Right cardiac atrium (tissue), 5 donors: ENCODE measurements around the gene NIPSNAP2. TPM values are rescaled to one million over a fixed set of nuclear protein-coding genes. Genes with fewer than 3 reads are reported as not detected.
A peak's percentile ranks its signal among the peaks of the same experiment; 100 is the strongest.
"Not testable (repeated sequence)": the region's sequence is repeated elsewhere in the genome, so short reads cannot be mapped to it uniquely, and the experiment has no call there.

Source experiments
- ATAC-seq, 2 donors: fragments of 200-7000 bp; cut with Tn5 transposase; one replicate each; pipeline versions ENCODE4 v1.8.0 to v1.9.1; 2020; ENCODE audit warnings: moderate library complexity in 2 of 2, mild to moderate bottlenecking in 1 of 2
- DNase-seq, 3 donors: peaks; one replicate each; pipeline ENCODE4 v3.0.0-alpha.2; 2020
- H3K27ac ChIP-seq: one replicate; pipeline ENCODE4 v1.5.1; 2013; ENCODE audit warnings: mild to moderate bottlenecking, low read length, control low read depth, moderate library complexity
- H3K27me3 ChIP-seq: one replicate; pipeline ENCODE4 v1.6.1; 2013; ENCODE audit not compliant: control insufficient read depth, insufficient read depth
- H3K4me1 ChIP-seq: one replicate; pipeline ENCODE4 v1.6.1; 2013; ENCODE audit warnings: low read length; ENCODE audit not compliant: control insufficient read depth, insufficient read depth
- H3K4me3 ChIP-seq: one replicate; pipeline ENCODE4 v1.5.1; 2013; ENCODE audit warnings: low read length, control low read depth
- H3K9me3 ChIP-seq: one replicate; pipeline ENCODE4 v1.6.1; 2013; ENCODE audit warnings: low read length; ENCODE audit not compliant: control insufficient read depth
- WGBS: extraction: QIAGEN DNeasy Blood & Tissue Kit; methylation state at CpG from one replicate; pipeline ENCODE4 v1.1.7; 2013; 5-methylcytosine and 5-hydroxymethylcytosine counted together
- intact Hi-C, 4 donors: fragments of 100-400 bp; cut with DNase I; formaldehyde crosslinking; loops; one replicate each; pipeline versions ENCODE4 v1.11.0 to v1.14.0; 2022 to 2023
- polyA plus RNA-seq: library from polyadenylated mRNA; stranded (reverse); fragments of 200-250 nt; gene quantifications from one replicate; pipeline ENCODE4 v1.2.3, GENCODE V29; 2013
- total RNA-seq, 4 donors: library from RNA; stranded (reverse); fragmentation: NEBNext Ultra II Directional; extraction: Animal tissue kit (Norgen Biotek cat#: 25700); gene quantifications; one replicate each; pipeline ENCODE4 v1.2.1, GENCODE V29; 2021
- donor health status: healthy with polysubstance abuse.
- donor health status: DM: no; HTN: yes; CAD: no.
- donor health status: DM: no; HTN: no; CAD: no.
- donor health status: DM: no; HTN: yes; CAD: no; lungs with severe emphysema.
- donor health status: DM: yes; HTN: yes; CAD: no.

The NIPSNAP2 gene
- total and polyA plus RNA-seq, 5 donors: 209 to 280 (median 247) TPM

DNA sequence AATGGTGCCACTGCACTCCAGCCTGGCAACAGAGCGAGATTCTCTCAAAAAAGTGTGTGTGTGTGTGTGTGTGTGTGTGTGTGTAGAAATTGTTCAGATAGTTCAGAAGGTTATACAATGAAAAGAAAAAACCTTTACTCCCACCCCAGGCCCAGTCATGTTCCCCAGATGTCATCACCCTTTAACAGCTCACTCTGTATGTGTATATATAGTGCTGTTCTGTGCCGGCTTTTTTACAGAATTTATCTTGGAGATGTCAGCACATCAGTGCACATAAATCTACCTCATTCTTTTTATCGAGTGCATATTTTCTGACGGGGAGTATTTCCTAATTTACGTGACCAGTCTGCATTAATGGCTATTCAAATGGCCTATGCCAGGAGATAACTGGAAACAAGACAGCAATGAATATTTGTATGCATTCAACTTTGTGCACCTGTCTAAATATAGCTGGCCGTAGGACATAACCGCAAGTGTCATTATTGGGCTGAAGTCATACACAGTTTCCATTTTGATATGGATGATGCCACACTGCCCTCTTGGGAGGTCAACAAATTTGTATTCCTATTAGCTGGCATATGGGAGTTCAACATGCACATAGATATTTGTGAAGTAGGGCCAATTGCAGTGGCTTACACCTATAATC is 11.7 kb downstream of the NIPSNAP2 start:
- Histone ChIP-seq H3K9me3 (no peaks in the 10 kb centered on the region), H3K27ac (peak overlapping the region; percentile 95), H3K4me1 (peaks cover 4% of the 10 kb centered on the region), H3K27me3 (no peaks in the 10 kb centered on the region), H3K4me3 (no peak overlapping the region)
- ATAC-seq (peak; percentile 72 to 75), DNase-seq (no peak)
- WGBS: 59% methylated on average over 7 of the region's 7 CpGs
- intact Hi-C loops: no loop called here

DNA sequence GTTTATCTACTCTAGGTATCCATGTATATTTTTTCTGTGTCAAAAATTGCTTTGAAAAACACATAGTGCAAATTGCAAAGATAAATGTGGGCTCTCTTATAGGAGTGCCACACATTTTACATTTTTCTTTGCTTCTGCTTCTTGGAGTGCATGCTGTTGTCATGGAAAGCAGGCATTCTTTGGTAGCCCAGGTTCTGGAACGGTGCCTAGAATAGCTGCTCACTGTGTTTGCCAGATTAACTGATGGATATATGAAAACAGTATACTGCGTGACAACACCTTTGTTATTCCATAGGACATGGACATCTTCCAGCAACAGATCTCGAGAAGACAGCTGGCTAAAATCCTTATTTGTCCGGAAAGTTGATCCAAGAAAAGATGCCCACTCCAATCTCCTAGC is 13.4 kb downstream of the NIPSNAP2 start:
- no peaks in the 10 kb centered on the region for H3K27me3 ChIP-seq
- 49% methylated on average over 4 of the region's 4 CpGs for WGBS
- H3K4me1 ChIP-seq: peaks cover 4% of the 10 kb centered on the region
- intact Hi-C loops: no loop called here
- DNase-seq: no peak
- ATAC-seq: peak in 1 of 2 donors; percentile 36
- H3K27ac ChIP-seq: no peak overlapping the region
- H3K4me3 ChIP-seq: no peak overlapping the region
- H3K9me3 ChIP-seq: no peaks in the 10 kb centered on the region

- Histone ChIP-seq H3K9me3 (no peaks in the 10 kb centered on the region), H3K27ac (no peak overlapping the region), H3K4me3 (no peak overlapping the region), H3K4me1 (peaks cover 4% of the 10 kb centered on the region), H3K27me3 (no peaks in the 10 kb centered on the region)
- WGBS: 87% methylated on average over 3 of the region's 3 CpGs
- intact Hi-C loops: no loop called here
- no peak for ATAC-seq
- no peak for DNase-seq
These were observed 15.9 kb downstream of the NIPSNAP2 start for GRCh38 chr7:55980266-55980665.

DNA sequence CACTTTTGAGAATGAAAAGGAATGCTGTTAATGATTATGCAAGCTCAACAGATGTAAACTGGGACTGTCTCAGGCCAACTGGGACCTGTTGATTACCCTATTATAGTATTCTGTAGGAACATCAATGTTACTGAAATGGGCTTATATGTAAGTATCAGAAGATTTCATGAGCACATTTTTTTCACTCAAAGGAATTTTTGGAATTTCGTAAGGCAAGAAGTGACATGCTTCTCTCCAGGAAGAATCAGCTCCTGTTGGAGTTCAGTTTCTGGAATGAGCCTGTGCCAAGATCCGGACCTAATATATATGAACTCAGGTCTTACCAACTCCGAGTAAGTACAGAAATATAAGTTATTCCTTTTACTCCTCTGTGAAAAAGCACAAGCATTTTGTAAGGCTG is 19.2 kb downstream of the NIPSNAP2 start:
- WGBS: 83% methylated on average over 3 of the region's 3 CpGs
- Histone ChIP-seq H3K4me3 (no peak overlapping the region), H3K4me1 (no peaks in the 10 kb centered on the region), H3K27me3 (no peaks in the 10 kb centered on the region), H3K27ac (no peak overlapping the region), H3K9me3 (no peaks in the 10 kb centered on the region)
- intact Hi-C loops: no loop called here
- ATAC-seq: no peak
- no peak for DNase-seq

DNA sequence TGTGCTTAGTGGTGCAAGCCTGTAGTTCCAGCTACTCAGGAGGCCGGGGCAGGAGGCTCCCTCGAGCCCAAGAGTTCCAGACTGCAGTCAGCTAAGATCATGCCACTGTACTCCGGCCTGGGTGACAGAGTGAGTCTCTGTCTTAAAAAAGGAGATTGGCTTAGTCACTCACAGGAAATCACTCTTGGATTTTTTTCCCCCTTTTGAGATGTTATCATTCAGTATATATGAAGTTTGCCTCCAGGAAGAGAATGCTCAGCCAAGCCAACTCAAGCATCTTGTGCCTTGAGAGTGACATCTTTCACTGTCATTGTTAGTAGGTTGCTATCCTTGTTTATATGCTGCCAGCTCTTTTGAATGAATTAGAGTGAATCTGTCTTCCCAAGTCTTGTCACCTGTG is 28.0 kb downstream of the NIPSNAP2 start:
- H3K27ac ChIP-seq: no peak overlapping the region
- WGBS: 92% methylated on average over 3 of the region's 3 CpGs
- no peaks in the 10 kb centered on the region for H3K4me1 ChIP-seq
- intact Hi-C loops: no loop called here
- no peak for ATAC-seq
- H3K27me3 ChIP-seq: no peaks in the 10 kb centered on the region
- H3K4me3 ChIP-seq: no peak overlapping the region
- DNase-seq: no peak
- no peaks in the 10 kb centered on the region for H3K9me3 ChIP-seq

DNA sequence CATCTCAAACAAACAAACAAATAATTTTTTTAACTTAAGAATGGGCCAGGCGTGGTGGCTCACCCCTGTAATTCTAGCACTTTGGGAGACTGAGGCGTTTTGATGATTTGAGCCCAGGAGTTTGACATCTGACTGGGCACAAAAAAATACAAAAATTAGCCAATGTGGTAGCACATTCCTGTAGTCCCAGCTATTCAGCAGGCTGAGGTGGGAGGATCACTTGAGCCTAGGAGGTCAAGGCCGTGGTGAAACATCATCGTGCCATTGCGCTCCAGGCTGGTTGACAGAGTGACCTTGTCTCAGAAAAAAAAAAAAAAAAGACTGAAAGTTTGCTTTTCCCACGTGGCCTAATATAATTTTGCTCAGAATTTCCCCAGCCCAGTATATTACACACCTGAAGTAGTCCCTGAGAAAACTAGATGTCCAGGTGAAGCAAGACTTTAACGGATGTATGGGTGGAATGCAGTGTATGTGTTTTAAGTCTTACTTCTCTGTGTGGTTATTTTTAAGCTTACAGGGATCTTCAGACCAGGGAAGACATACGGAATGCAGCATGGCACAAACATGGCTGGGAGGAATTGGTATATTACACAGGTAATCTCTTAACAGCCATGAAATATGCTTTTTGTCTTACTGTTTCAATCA is 32.6 kb downstream of the NIPSNAP2 start:
- no peaks in the 10 kb centered on the region for H3K4me1 ChIP-seq
- intact Hi-C loops: no loop called here
- no peak for ATAC-seq
- H3K27ac ChIP-seq: no peak overlapping the region
- H3K4me3 ChIP-seq: no peak overlapping the region
- DNase-seq: no peak
- H3K9me3 ChIP-seq: no peaks in the 10 kb centered on the region
- WGBS: 89% methylated on average over 8 of the region's 8 CpGs
- H3K27me3 ChIP-seq: no peaks in the 10 kb centered on the region

- no peak overlapping the region for H3K27ac ChIP-seq
- intact Hi-C loops: loop anchor here in 1 of 4 donors (10.0 kb wide), 1 partner anchor 71 kb away; no protein-coding TSS in a partner anchor
- no peaks in the 10 kb centered on the region for H3K4me1 ChIP-seq
- no peaks in the 10 kb centered on the region for H3K9me3 ChIP-seq
- WGBS: 84% methylated on average over 4 of the region's 4 CpGs
- H3K4me3 ChIP-seq: no peak overlapping the region
- no peaks in the 10 kb centered on the region for H3K27me3 ChIP-seq
- ATAC-seq (no peak), DNase-seq (no peak)
These were observed 39.4 kb downstream of the NIPSNAP2 start for GRCh38 chr7:56003749-56004148.

DNA sequence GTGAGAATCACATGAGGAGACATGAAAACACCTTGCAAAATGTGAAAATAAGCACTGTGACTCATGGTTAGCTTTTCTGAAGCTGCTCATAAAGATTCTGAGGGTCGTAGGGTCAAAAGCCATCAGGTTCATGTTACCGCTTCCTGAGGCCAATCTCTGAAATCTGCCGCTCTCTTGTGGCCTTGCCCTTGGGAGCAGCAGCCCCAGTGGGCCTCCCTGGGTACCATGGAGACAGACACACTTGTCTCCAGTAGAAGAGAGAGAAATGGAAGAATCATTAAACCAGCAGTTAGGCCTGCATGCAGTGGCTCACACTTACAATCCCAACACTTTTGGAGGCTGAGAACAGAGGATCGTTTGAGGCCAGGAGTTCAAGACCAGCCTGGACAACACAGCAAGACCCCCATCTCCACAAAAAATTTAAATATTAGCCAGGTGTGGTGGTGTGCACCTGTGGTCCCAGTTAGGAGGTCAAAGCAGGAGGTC is 42.8 kb downstream of the NIPSNAP2 start:
- no peak for DNase-seq
- H3K4me3 ChIP-seq: no peak overlapping the region
- WGBS: 88% methylated on average over 4 of the region's 4 CpGs
- no peaks in the 10 kb centered on the region for H3K4me1 ChIP-seq
- intact Hi-C loops: loop anchor here in 3 of 4 donors (5.0 to 10.0 kb wide), 3 partner anchors 65 to 70 kb away; no protein-coding TSS in a partner anchor
- H3K27ac ChIP-seq: no peak overlapping the region
- ATAC-seq: no peak
- no peaks in the 10 kb centered on the region for H3K27me3 ChIP-seq
- H3K9me3 ChIP-seq: no peaks in the 10 kb centered on the region

DNA sequence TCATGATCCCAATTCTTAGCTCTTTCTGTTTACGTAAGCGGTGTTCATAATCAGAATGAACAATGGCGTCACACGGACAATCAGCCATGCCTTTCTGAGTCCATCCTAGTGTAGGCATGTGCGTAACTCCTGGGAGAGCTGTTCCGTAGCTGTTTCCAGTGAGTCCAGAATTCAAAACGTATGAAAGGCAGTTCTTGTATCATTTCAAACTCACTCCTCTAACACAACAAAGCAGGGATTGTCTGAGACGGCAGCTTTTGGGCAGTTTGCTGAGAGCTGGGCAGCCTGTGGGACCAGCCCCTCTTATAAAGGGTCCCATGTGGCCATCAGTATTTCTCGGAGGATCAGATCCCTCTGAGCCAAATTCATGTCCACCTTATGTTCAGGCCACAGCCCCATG is 43.5 kb downstream of the NIPSNAP2 start:
- H3K4me3 ChIP-seq: no peak overlapping the region
- H3K27me3 ChIP-seq: no peaks in the 10 kb centered on the region
- 63% methylated on average over 9 of the region's 9 CpGs for WGBS
- ATAC-seq (no peak), DNase-seq (no peak)
- no peak overlapping the region for H3K27ac ChIP-seq
- H3K4me1 ChIP-seq: no peaks in the 10 kb centered on the region
- intact Hi-C loops: loop anchor here in 3 of 4 donors (5.0 to 10.0 kb wide), 3 partner anchors 64 to 69 kb away; no protein-coding TSS in a partner anchor
- no peaks in the 10 kb centered on the region for H3K9me3 ChIP-seq

- intact Hi-C loops: loop anchor here in 3 of 4 donors (5.0 to 10.0 kb wide), 3 partner anchors 63 to 68 kb away; no protein-coding TSS in a partner anchor
- Histone ChIP-seq H3K27ac (no peak overlapping the region), H3K9me3 (no peaks in the 10 kb centered on the region), H3K4me1 (no peaks in the 10 kb centered on the region), H3K4me3 (no peak overlapping the region), H3K27me3 (no peaks in the 10 kb centered on the region)
- ATAC-seq: peak; percentile 44 to 56
- no peak for DNase-seq
- 68% methylated on average over 7 of the region's 7 CpGs for WGBS
These were observed 45.3 kb downstream of the NIPSNAP2 start for GRCh38 chr7:56009695-56010094.

DNA sequence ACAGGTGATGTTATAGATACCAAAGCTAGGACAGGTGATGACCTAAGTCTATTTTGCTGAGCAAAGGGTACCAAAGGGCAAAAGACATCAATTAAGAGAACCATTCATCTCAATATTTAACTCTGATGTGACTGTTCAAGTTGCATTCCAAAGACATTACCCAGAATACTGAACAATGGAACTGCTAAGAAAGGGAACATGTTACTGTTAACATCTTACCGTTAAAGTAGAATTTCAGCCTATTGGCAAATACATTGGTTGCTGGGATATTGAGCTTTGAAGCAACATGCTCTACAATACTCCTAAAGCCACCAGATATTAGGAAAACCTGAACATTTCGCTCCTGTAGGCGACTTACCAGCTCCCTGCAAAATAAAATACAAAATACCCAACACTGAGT is 52.6 kb downstream of the NIPSNAP2 start:
- H3K27ac ChIP-seq, DNase-seq, H3K4me1 ChIP-seq, H3K27me3 ChIP-seq, H3K4me3 ChIP-seq, intact Hi-C loops, H3K9me3 ChIP-seq, ATAC-seq: not testable (repeated sequence)
- 93% methylated on average over 3 of the region's 3 CpGs for WGBS
